ENCODE measurements around the gene PYROXD2.
"Not testable (repeated sequence)": the region's sequence is repeated elsewhere in the genome, so short reads cannot be mapped to it uniquely, and the experiment has no call there.

PYROXD2 gene

GRCh38 chr10:98388101-98388655 lies 26.8 kb downstream of the PYROXD2 start:
- Histone ChIP-seq H3K4me1 (ENCODE audit: insufficient read depth, low read length) (no peaks in the 10 kb centered on the region), H3K27me3 (ENCODE audit: insufficient read depth, low read length) (no peaks in the 10 kb centered on the region), H2AFZ (ENCODE audit: low read depth, low read length) (no peak overlapping the region), H3K9me3 (ENCODE audit: low read length) (no peaks in the 10 kb centered on the region), H3K36me3 (ENCODE audit: insufficient read depth, low read length) (no peaks in the 10 kb centered on the region), H3K4me3 (ENCODE audit: low read length) (no peak overlapping the region)

- Histone ChIP-seq H3K4me1 (ENCODE audit: insufficient read depth, low read length) (no peaks in the 10 kb centered on the region), H3K27me3 (ENCODE audit: insufficient read depth, low read length) (no peaks in the 10 kb centered on the region), H3K9me3 (ENCODE audit: low read length) (no peaks in the 10 kb centered on the region), H3K36me3 (ENCODE audit: insufficient read depth, low read length) (no peaks in the 10 kb centered on the region), H2AFZ (ENCODE audit: low read depth, low read length) (no peak overlapping the region), H3K4me3 (ENCODE audit: low read length) (no peak overlapping the region)
Measured at GRCh38 chr10:98384531-98385133, 30.4 kb downstream of the PYROXD2 start.

- Histone ChIP-seq H3K4me1 (ENCODE audit: insufficient read depth, low read length) (no peaks in the 10 kb centered on the region), H3K36me3 (ENCODE audit: insufficient read depth, low read length) (no peaks in the 10 kb centered on the region), H2AFZ (ENCODE audit: low read depth, low read length) (no peak overlapping the region), H3K27me3 (ENCODE audit: insufficient read depth, low read length) (no peaks in the 10 kb centered on the region), H3K4me3 (ENCODE audit: low read length) (no peak overlapping the region), H3K9me3 (ENCODE audit: low read length) (no peaks in the 10 kb centered on the region)
Measured at GRCh38 chr10:98383869-98384268, 31.1 kb downstream of the PYROXD2 start.

- H3K9me3 ChIP-seq (ENCODE audit: low read length); H3K27me3 ChIP-seq (ENCODE audit: insufficient read depth, low read length); H2AFZ ChIP-seq (ENCODE audit: low read depth, low read length); H3K36me3 ChIP-seq (ENCODE audit: insufficient read depth, low read length); H3K4me3 ChIP-seq (ENCODE audit: low read length); H3K4me1 ChIP-seq (ENCODE audit: insufficient read depth, low read length): not testable (repeated sequence)
Measured at GRCh38 chr10:98383134-98383667, 31.8 kb downstream of the PYROXD2 start.

GRCh38 chr10:98382691-98383101 lies 32.3 kb downstream of the PYROXD2 start:
- H3K9me3 ChIP-seq (ENCODE audit: low read length), result no peaks in the 10 kb centered on the region
- no peaks in the 10 kb centered on the region for H3K4me1 ChIP-seq (ENCODE audit: insufficient read depth, low read length)
- no peaks in the 10 kb centered on the region for H3K27me3 ChIP-seq (ENCODE audit: insufficient read depth, low read length)
- no peak overlapping the region for H3K4me3 ChIP-seq (ENCODE audit: low read length)
- no peaks in the 10 kb centered on the region for H3K36me3 ChIP-seq (ENCODE audit: insufficient read depth, low read length)
- no peak overlapping the region for H2AFZ ChIP-seq (ENCODE audit: low read depth, low read length)

- Histone ChIP-seq H3K4me3 (ENCODE audit: low read length) (no peak overlapping the region), H3K36me3 (ENCODE audit: insufficient read depth, low read length) (no peaks in the 10 kb centered on the region), H3K4me1 (ENCODE audit: insufficient read depth, low read length) (no peaks in the 10 kb centered on the region), H2AFZ (ENCODE audit: low read depth, low read length) (no peak overlapping the region), H3K9me3 (ENCODE audit: low read length) (no peaks in the 10 kb centered on the region), H3K27me3 (ENCODE audit: insufficient read depth, low read length) (no peaks in the 10 kb centered on the region)
Measured at GRCh38 chr10:98380493-98381339, 34.3 kb downstream of the PYROXD2 start.

DNA sequence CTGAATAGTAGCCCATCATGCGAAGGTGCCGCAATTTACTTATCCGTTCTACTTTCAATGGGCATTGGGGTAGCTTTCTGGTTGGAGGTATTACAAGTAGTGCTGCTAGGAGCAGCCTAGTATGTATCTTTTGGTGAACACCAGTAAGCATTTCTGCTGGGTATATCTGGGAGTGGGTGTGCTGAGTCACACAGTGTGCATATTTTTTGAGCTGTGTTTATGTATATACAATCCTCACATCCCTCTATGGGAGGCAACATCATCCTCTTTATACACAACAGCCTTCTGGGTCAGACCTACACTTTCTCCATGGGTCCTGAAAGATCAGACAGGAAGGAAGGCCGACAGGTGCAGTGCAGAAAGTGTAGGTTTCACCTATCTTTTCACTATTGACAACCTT lies 36.3 kb downstream of the PYROXD2 start:
- no peaks in the 10 kb centered on the region for H3K9me3 ChIP-seq (ENCODE audit: low read length)
- H3K27me3 ChIP-seq (ENCODE audit: insufficient read depth, low read length), result peaks cover 6% of the 10 kb centered on the region
- H3K4me1 ChIP-seq (ENCODE audit: insufficient read depth, low read length), result no peaks in the 10 kb centered on the region
- no peaks in the 10 kb centered on the region for H3K36me3 ChIP-seq (ENCODE audit: insufficient read depth, low read length)
- H3K4me3 ChIP-seq (ENCODE audit: low read length), result no peak overlapping the region
- H2AFZ ChIP-seq (ENCODE audit: low read depth, low read length), result no peak overlapping the region

- Histone ChIP-seq H3K36me3 (ENCODE audit: insufficient read depth, low read length) (no peaks in the 10 kb centered on the region), H3K4me3 (ENCODE audit: low read length) (no peak overlapping the region), H3K9me3 (ENCODE audit: low read length) (no peaks in the 10 kb centered on the region), H3K27me3 (ENCODE audit: insufficient read depth, low read length) (peaks cover 6% of the 10 kb centered on the region), H3K4me1 (ENCODE audit: insufficient read depth, low read length) (no peaks in the 10 kb centered on the region), H2AFZ (ENCODE audit: low read depth, low read length) (no peak overlapping the region)
Measured at GRCh38 chr10:98377536-98377935, 37.4 kb downstream of the PYROXD2 start.

DNA sequence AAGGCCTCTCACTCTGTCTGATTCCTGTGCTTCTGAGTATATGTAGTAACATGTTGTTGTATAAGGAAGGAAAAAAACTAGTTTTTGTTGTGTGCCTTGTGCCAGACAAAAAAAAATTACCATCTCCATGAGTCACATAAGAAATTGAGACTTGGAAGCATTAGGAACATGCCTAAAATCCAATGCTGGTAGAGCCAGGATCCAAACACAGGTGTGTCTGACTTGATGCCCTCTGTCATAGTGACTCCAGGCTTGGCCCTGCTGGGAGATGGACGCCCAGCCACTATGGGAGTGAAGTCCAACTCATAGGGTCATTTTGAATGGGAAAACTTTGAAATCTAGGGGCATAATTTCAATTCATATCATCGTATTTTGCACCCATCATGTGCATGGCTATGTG lies 38.0 kb downstream of the PYROXD2 start:
- Histone ChIP-seq H2AFZ (ENCODE audit: low read depth, low read length) (no peak overlapping the region), H3K36me3 (ENCODE audit: insufficient read depth, low read length) (no peaks in the 10 kb centered on the region), H3K27me3 (ENCODE audit: insufficient read depth, low read length) (peaks cover 6% of the 10 kb centered on the region), H3K4me1 (ENCODE audit: insufficient read depth, low read length) (no peaks in the 10 kb centered on the region), H3K4me3 (ENCODE audit: low read length) (no peak overlapping the region), H3K9me3 (ENCODE audit: low read length) (no peaks in the 10 kb centered on the region)

DNA sequence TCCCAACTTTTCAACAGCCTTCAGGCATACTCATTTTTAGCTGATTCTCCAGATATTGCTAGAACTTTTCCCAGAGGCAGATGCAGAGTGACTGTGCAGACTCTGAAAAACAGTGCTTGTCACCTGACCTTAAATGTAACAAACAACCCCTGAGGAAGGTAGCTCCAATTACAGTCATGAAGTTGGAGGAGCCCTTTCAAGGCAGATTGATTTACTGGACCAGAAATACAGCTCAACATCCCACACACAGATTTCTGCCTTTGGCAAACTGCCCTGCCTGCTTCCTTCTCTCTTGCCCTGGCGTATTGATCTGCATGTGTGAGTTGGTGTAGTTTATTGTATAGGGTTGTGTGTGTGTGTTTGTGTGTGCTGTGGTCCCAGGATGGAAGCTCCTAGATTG lies 38.5 kb downstream of the PYROXD2 start:
- no peaks in the 10 kb centered on the region for H3K36me3 ChIP-seq (ENCODE audit: insufficient read depth, low read length)
- H3K27me3 ChIP-seq (ENCODE audit: insufficient read depth, low read length), result peaks cover 6% of the 10 kb centered on the region
- H3K4me3 ChIP-seq (ENCODE audit: low read length), result no peak overlapping the region
- no peaks in the 10 kb centered on the region for H3K4me1 ChIP-seq (ENCODE audit: insufficient read depth, low read length)
- no peaks in the 10 kb centered on the region for H3K9me3 ChIP-seq (ENCODE audit: low read length)
- H2AFZ ChIP-seq (ENCODE audit: low read depth, low read length), result no peak overlapping the region

GRCh38 chr10:98374217-98374985 lies 40.6 kb downstream of the PYROXD2 start:
- Histone ChIP-seq H3K27me3 (ENCODE audit: insufficient read depth, low read length) (peaks cover 6% of the 10 kb centered on the region), H2AFZ (ENCODE audit: low read depth, low read length) (no peak overlapping the region), H3K36me3 (ENCODE audit: insufficient read depth, low read length) (no peaks in the 10 kb centered on the region), H3K4me1 (ENCODE audit: insufficient read depth, low read length) (no peaks in the 10 kb centered on the region), H3K4me3 (ENCODE audit: low read length) (no peak overlapping the region), H3K9me3 (ENCODE audit: low read length) (no peaks in the 10 kb centered on the region)

DNA sequence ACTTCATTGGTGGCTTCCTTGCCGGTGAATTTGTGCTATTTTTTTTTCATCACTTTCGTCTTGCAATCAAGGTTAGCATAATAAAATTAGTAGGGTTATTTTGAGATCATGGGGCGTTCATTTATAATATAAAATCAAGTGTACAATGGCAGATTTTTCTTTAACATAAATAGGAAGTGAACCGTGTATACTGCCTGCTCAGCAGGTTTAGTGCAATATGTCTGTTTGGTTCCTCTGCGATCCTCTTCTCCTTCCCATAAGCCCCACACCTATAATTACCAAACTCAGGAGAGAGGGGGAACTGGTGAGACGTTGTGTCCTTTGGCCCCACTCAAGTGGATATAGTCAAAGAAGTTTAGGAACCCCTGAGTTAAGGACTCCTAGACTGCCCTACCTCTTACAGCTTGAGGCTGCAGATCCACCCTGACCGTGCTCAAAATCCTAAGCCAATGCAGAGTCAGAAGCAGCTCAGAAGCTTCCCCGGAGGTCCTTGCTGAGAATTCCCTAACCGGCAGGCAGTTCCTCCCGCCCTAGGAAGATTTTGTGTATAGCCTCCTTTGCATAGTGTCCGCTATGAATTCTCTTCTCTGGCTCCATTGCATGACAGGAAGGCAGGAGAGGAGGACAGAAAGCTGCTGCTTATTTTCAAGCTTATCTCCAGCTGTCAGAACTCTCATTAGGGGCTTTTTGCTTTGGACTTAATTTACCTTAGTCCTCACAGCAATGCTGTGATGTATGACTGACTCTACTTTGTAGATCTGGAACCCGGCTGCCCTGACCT lies 41.5 kb downstream of the PYROXD2 start:
- no peaks in the 10 kb centered on the region for H3K36me3 ChIP-seq (ENCODE audit: insufficient read depth, low read length)
- H3K4me1 ChIP-seq (ENCODE audit: insufficient read depth, low read length), result no peaks in the 10 kb centered on the region
- H3K9me3 ChIP-seq (ENCODE audit: low read length), result no peaks in the 10 kb centered on the region
- H2AFZ ChIP-seq (ENCODE audit: low read depth, low read length), result no peak overlapping the region
- H3K4me3 ChIP-seq (ENCODE audit: low read length), result no peak overlapping the region
- H3K27me3 ChIP-seq (ENCODE audit: insufficient read depth, low read length), result peaks cover 6% of the 10 kb centered on the region
